Posterior cingulate gyrus (tissue), 11 donors: ENCODE results near the gene WSB1.
A peak's percentile ranks its signal among the peaks of the same experiment; 100 is the strongest.
"Not testable (repeated sequence)": the region's sequence is repeated elsewhere in the genome, so short reads cannot be mapped to it uniquely, and the experiment has no call there.

Experiments used
- DNase-seq, 10 donors: peaks; one replicate each; pipeline versions ENCODE4 v3.0.0 to v3.0.0-alpha.2; 2020 to 2021; ENCODE audit warnings: mixed read lengths in 3 of 10
- intact Hi-C: fragments of 100-400 bp; cut with DNase I; formaldehyde crosslinking; loops from one replicate; pipeline ENCODE4 v1.15.1; 2023

The WSB1 gene

GRCh38 chr17:27306276-27306835 lies 12.4 kb downstream of the WSB1 start:
- DNase-seq: no peak
- intact Hi-C loops: no loop called here

GRCh38 chr17:27310565-27311110 lies 16.7 kb downstream of the WSB1 start:
- intact Hi-C loops: no loop called here
- no peak for DNase-seq

GRCh38 chr17:27313301-27313700 lies 19.4 kb downstream of the WSB1 start:
- intact Hi-C loops: no loop called here
- DNase-seq: no peak

- peak in 8 of 10 donors; percentile 42 to 91 (median 56) for DNase-seq
- intact Hi-C loops: no loop called here
Observed at GRCh38 chr17:27315322-27315721, 21.4 kb downstream of the WSB1 start.

- intact Hi-C loops: no loop called here
- DNase-seq: no peak
Observed at GRCh38 chr17:27315796-27316465, 22.0 kb downstream of the WSB1 start.

GRCh38 chr17:27318228-27318627 lies 24.3 kb downstream of the WSB1 start:
- intact Hi-C loops: no loop called here
- DNase-seq: no peak

GRCh38 chr17:27318633-27319032 lies 24.7 kb downstream of the WSB1 start:
- intact Hi-C loops: no loop called here

GRCh38 chr17:27319541-27320221 lies 25.8 kb downstream of the WSB1 start:
- peak in 9 of 10 donors; percentile 44 to 92 (median 56) for DNase-seq
- intact Hi-C loops: no loop called here

More at GRCh38 chr17:27318633-27319032, 24.7 kb downstream of the WSB1 start:
- no peak for DNase-seq

GRCh38 chr17:27320222-27320560 lies 26.3 kb downstream of the WSB1 start:
- intact Hi-C loops: no loop called here
- peak in 1 of 10 donors; percentile 86 for DNase-seq

GRCh38 chr17:27321372-27321771 lies 27.5 kb downstream of the WSB1 start:
- intact Hi-C loops: no loop called here
- no peak for DNase-seq

- intact Hi-C loops: no loop called here
Observed at GRCh38 chr17:27322026-27322425, 28.1 kb downstream of the WSB1 start.

GRCh38 chr17:27322690-27323508 lies 29.0 kb downstream of the WSB1 start:
- intact Hi-C loops: no loop called here
- no peak for DNase-seq

More at GRCh38 chr17:27322026-27322425, 28.1 kb downstream of the WSB1 start:
- DNase-seq: no peak

- intact Hi-C loops: no loop called here
- DNase-seq: no peak
Observed at GRCh38 chr17:27323538-27324215, 29.8 kb downstream of the WSB1 start.

- DNase-seq: no peak
- intact Hi-C loops: no loop called here
Observed at GRCh38 chr17:27324771-27325339, 30.9 kb downstream of the WSB1 start.

GRCh38 chr17:27326051-27326450 lies 32.1 kb downstream of the WSB1 start:
- intact Hi-C loops: no loop called here

GRCh38 chr17:27326585-27326984 lies 32.7 kb downstream of the WSB1 start:
- intact Hi-C loops: no loop called here

More at GRCh38 chr17:27326051-27326450, 32.1 kb downstream of the WSB1 start:
- no peak for DNase-seq

GRCh38 chr17:27327397-27327796 lies 33.5 kb downstream of the WSB1 start:
- intact Hi-C loops: no loop called here

More at GRCh38 chr17:27326585-27326984, 32.7 kb downstream of the WSB1 start:
- no peak for DNase-seq

GRCh38 chr17:27327871-27328270 lies 34.0 kb downstream of the WSB1 start:
- no peak for DNase-seq
- intact Hi-C loops: no loop called here

More at GRCh38 chr17:27327397-27327796, 33.5 kb downstream of the WSB1 start:
- no peak for DNase-seq

GRCh38 chr17:27328686-27329085 lies 34.8 kb downstream of the WSB1 start:
- DNase-seq, intact Hi-C loops: not testable (repeated sequence)
